HEK293T (cell line): ENCODE measurements around the gene C1QL3.

Experiments used
- CTCF ChIA-PET: fragments of 350-600 bp; formaldehyde crosslinking; extraction: SDS; loops from one replicate; lab custom pipeline; 2021; ENCODE audit warnings: antibody characterized with exemption, inconsistent platforms; lab: Yijun Ruan, JAX
- POLR2A ChIA-PET: fragments of 350-600 bp; formaldehyde crosslinking; extraction: SDS; loops from one replicate; lab custom pipeline; 2020; ENCODE audit warnings: antibody characterized with exemption, inconsistent platforms; lab: Yijun Ruan, JAX
- DNase-seq: peaks from one replicate; pipeline ENCODE4 v3.0.0; 2012; ENCODE audit warnings: mixed read lengths; ENCODE audit errors: extremely low spot score
- ARNT ChIP-seq: fragments of 450-650 bp; IDR thresholded peaks from 2 replicates; pipeline ENCODE4 v1.6.1; 2017; ENCODE audit warnings: mild to moderate bottlenecking
- BHLHE40 ChIP-seq: fragments of 450-650 bp; IDR thresholded peaks from 2 replicates; pipeline ENCODE4 v1.6.1; 2016; ENCODE audit warnings: mild to moderate bottlenecking, moderate library complexity, borderline replicate concordance
- CTBP1 ChIP-seq: fragments of 450-650 bp; IDR thresholded peaks from 2 replicates; pipeline ENCODE4 v1.6.1; 2016; ENCODE audit warnings: borderline replicate concordance
- ELF4 ChIP-seq: fragments of 450-650 bp; IDR thresholded peaks from 2 replicates; pipeline ENCODE4 v1.6.1; 2017; ENCODE audit warnings: antibody characterized with exemption
- FOXA1 ChIP-seq: fragments of 450-650 bp; IDR thresholded peaks from 2 replicates; pipeline ENCODE4 v1.6.1; 2016; ENCODE audit warnings: mild to moderate bottlenecking
- FOXK2 ChIP-seq: fragments of 450-650 bp; IDR thresholded peaks from 2 replicates; pipeline ENCODE4 v1.6.1; 2016; ENCODE audit warnings: mild to moderate bottlenecking
- FOXM1 ChIP-seq: fragments of 450-650 bp; IDR thresholded peaks from 2 replicates; pipeline ENCODE4 v1.6.1; 2017; ENCODE audit warnings: mild to moderate bottlenecking, borderline replicate concordance
- HDGF ChIP-seq: fragments of 450-650 bp; IDR thresholded peaks from 2 replicates; pipeline ENCODE4 v1.6.1; 2017; ENCODE audit warnings: antibody characterized with exemption, borderline replicate concordance
- L3MBTL2 ChIP-seq: fragments of 450-650 bp; conservative IDR thresholded peaks from 2 replicates; pipeline ENCODE4 v1.6.1; 2016; ENCODE audit warnings: mild to moderate bottlenecking
- LEF1 ChIP-seq: fragments of 450-650 bp; IDR thresholded peaks from 2 replicates; pipeline ENCODE4 v1.6.1; 2017; ENCODE audit warnings: mild to moderate bottlenecking, borderline replicate concordance
- NFRKB ChIP-seq: fragments of 450-650 bp; IDR thresholded peaks from 2 replicates; pipeline ENCODE4 v1.6.1; 2016; ENCODE audit warnings: mild to moderate bottlenecking, moderate library complexity
- PKNOX1 ChIP-seq: fragments of 450-650 bp; IDR thresholded peaks from 2 replicates; pipeline ENCODE4 v1.6.1; 2016
- SP1 ChIP-seq: fragments of 450-650 bp; IDR thresholded peaks from 2 replicates; pipeline ENCODE4 v1.6.1; 2017
- SUZ12 ChIP-seq: fragments of 450-650 bp; IDR thresholded peaks from 2 replicates; pipeline ENCODE4 v1.6.1; 2016; ENCODE audit warnings: mild to moderate bottlenecking
- TARDBP ChIP-seq: fragments of 450-650 bp; IDR thresholded peaks from 2 replicates; pipeline ENCODE4 v1.6.1; 2016
- ZNF384 ChIP-seq: fragments of 450-650 bp; IDR thresholded peaks from 2 replicates; pipeline ENCODE4 v1.6.1; 2016

The C1QL3 gene

GRCh38 chr10:16559236-16559773 is 37.6 kb upstream of the C1QL3 start:
- POLR2A ChIA-PET: no interaction called here
- TF ChIP-seq LEF1 (no peak), NFRKB (no peak), CTBP1 (no peak), PKNOX1 (no peak), TARDBP (no peak), ZNF384 (no peak), SUZ12 (no peak), FOXK2 (no peak), FOXM1 (no peak), BHLHE40 (no peak), ARNT (no peak), ELF4 (no peak), HDGF (no peak)
- CTCF ChIA-PET: no interaction called here
- DNase-seq: no peak

GRCh38 chr10:16547973-16548372 is 26.3 kb upstream of the C1QL3 start:
- DNase-seq: no peak
- POLR2A ChIA-PET: no interaction called here
- TF ChIP-seq TARDBP (no peak), FOXK2 (no peak), BHLHE40 (no peak), CTBP1 (no peak), FOXM1 (no peak), ARNT (no peak), ELF4 (no peak), PKNOX1 (no peak), SP1 (no peak), ZNF384 (no peak), FOXA1 (no peak)
- CTCF ChIA-PET: no interaction called here

- ChIA-PET POLR2A (no interaction called here), CTCF (interaction anchor here (0.7 to 1.0 kb wide), 3 partner anchors 16 to 205 kb away, joined by 3 read pairs; no protein-coding TSS in a partner anchor)
- peak; percentile 62 for DNase-seq
- TF ChIP-seq TARDBP: no peak
- no peak for TF ChIP-seq FOXM1
- TF ChIP-seq CTBP1: no peak
- no peak for TF ChIP-seq FOXA1
- no peak for TF ChIP-seq NFRKB
- no peak for TF ChIP-seq LEF1
Measured at GRCh38 chr10:16545116-16545736, 23.5 kb upstream of the C1QL3 start.

GRCh38 chr10:16544591-16544990 is 22.9 kb upstream of the C1QL3 start:
- TF ChIP-seq FOXM1 (no peak), SUZ12 (no peak), LEF1 (no peak), TARDBP (no peak), ARNT (no peak), SP1 (no peak), NFRKB (no peak), ELF4 (no peak), BHLHE40 (no peak)
- POLR2A ChIA-PET: no interaction called here
- CTCF ChIA-PET: interaction anchor here (0.7 to 1.0 kb wide), 2 partner anchors 17 to 42 kb away, joined by 3 read pairs; no protein-coding TSS in a partner anchor
- DNase-seq: no peak

- ChIA-PET CTCF (interaction anchor here (1.1 kb wide), 1 partner anchor 431 kb away, joined by 3 read pairs; no protein-coding TSS in a partner anchor), POLR2A (no interaction called here)
- no peak for DNase-seq
- TF ChIP-seq SUZ12: no peak
- no peak for TF ChIP-seq NFRKB
- no peak for TF ChIP-seq TARDBP
- no peak for TF ChIP-seq ARNT
- no peak for TF ChIP-seq BHLHE40
- TF ChIP-seq ELF4: no peak
- TF ChIP-seq PKNOX1: no peak
- no peak for TF ChIP-seq CTBP1
- TF ChIP-seq FOXK2: no peak
- no peak for TF ChIP-seq SP1
- TF ChIP-seq L3MBTL2: no peak
- TF ChIP-seq ZNF384: no peak
- no peak for TF ChIP-seq HDGF
- TF ChIP-seq FOXA1: no peak
- TF ChIP-seq LEF1: no peak
- TF ChIP-seq FOXM1: no peak
Measured at GRCh38 chr10:16544099-16544498, 22.4 kb upstream of the C1QL3 start.

GRCh38 chr10:16536155-16536554 is 14.5 kb upstream of the C1QL3 start:
- ChIA-PET POLR2A (no interaction called here), CTCF (interaction anchor here (0.7 kb wide), 1 partner anchor 420 kb away, joined by 4 read pairs; no protein-coding TSS in a partner anchor)
- no peak for DNase-seq
- TF ChIP-seq SUZ12 (no peak), ZNF384 (no peak), L3MBTL2 (no peak), ARNT (no peak), CTBP1 (no peak), PKNOX1 (no peak), FOXA1 (no peak), NFRKB (no peak), LEF1 (no peak), BHLHE40 (no peak)
